ENCODE results near the gene MARK2.

- TF ChIP-seq CTCF (IDR thresholded peaks at IDR 0.05) (no peak), POLR2AphosphoS5 (IDR thresholded peaks at IDR 0.05) (no peak), POLR2A (IDR thresholded peaks at IDR 0.05) (no peak), EP300 (IDR thresholded peaks at IDR 0.05) (no peak)
Observed at GRCh38 chr11:63944987-63945386, 106.1 kb downstream of the MARK2 start.
